Stimulated activated CD8-positive, alpha-beta memory T cell treated with anti-CD3 and anti-CD28 coated beads, Interleukin-4, amount 100 ng/mL, for 48 hours (primary cell): ENCODE results near the gene CDKAL1.
"Not testable (repeated sequence)": the region's sequence is repeated elsewhere in the genome, so short reads cannot be mapped to it uniquely, and the experiment has no call there.

Experiments used
- DNase-seq: peaks from one replicate; pipeline ENCODE4 v3.0.0-alpha.2; 2020

CDKAL1 gene

GRCh38 chr6:20599302-20600051, 65.2 kb downstream of the CDKAL1 start:
- DNase-seq: no peak

GRCh38 chr6:20600831-20601230, 66.6 kb downstream of the CDKAL1 start:
- no peak for DNase-seq

GRCh38 chr6:20604159-20604558, 69.9 kb downstream of the CDKAL1 start:
- DNase-seq: no peak

GRCh38 chr6:20605061-20605460, 70.8 kb downstream of the CDKAL1 start:
- DNase-seq: no peak

GRCh38 chr6:20605581-20605980, 71.3 kb downstream of the CDKAL1 start:
- no peak for DNase-seq

DNA sequence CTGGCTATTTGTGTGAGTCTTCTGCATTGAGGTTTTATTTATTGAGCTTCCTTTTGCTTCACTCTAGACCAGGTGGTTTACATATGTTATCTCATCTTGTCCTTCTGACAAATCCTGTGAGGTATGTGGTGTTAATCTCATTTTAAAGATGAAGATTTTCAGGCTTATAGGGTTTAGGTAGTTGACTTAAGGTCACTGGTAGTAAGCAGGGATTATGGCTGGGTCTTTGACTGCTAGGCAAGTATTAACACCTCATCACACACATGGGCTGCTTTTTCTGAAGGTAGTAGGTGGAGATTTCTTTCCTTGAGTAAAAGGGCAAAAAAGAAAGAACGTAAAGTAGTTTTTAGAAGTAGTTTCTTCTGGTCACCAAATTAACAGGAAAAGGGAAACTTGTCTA, 72.6 kb downstream of the CDKAL1 start:
- no peak for DNase-seq

DNA sequence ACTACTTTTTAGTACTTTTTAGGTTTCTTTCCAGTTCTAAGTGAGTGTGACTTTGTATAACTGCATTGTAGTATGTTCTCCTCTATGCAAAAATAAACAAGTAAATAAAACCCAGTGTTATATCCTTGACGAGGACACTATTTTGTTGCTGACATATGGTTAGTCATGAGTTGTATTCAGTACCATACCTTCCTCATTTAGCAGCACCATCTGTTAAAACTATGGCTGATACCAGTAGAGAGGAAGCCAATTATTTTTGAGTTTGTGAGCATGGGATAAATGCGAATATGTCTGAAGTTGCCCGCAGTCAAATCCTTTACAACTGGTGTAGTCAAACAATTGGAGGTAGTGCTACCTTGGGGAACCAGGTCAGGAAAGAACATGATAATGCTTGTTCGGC, 74.1 kb downstream of the CDKAL1 start:
- no peak for DNase-seq

DNA sequence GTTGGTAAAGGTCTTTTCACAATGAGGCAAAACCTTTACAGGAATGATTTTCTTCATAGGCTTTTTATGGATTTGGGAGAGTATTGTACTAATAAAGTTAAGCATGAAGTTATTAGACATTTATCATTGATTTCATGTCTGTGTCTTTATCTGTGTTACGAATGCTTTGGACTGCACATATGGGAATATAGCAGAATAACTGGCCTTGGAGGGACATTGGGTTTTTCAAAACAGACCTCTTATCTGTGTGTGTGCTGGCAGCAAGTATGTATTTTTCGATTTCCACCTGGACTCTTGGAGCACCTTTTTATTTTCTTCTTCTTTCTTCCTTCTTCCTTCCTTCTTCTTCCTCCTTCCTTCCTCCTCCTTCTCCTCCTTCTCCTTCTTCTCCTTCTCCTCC, 74.6 kb downstream of the CDKAL1 start:
- no peak for DNase-seq

DNA sequence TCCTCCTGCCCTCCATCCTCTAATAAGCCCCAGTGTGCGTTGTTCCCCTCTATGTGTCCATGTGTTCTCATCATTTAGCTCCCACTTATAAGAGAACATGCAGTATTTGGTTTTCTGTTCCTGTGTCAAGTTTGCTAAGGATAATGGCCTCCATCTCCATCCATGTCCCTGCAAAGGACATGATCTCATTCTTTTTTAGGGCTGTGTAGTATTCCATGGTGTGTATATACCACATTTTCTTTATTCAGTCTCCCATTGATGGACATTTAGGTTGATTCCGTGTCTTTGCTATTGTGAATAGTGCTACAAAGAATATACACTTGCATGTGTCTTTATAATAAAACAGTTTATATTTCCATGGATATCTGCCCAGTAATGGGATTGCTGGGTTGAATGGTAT, 75.7 kb downstream of the CDKAL1 start:
- DNase-seq: not testable (repeated sequence)

DNA sequence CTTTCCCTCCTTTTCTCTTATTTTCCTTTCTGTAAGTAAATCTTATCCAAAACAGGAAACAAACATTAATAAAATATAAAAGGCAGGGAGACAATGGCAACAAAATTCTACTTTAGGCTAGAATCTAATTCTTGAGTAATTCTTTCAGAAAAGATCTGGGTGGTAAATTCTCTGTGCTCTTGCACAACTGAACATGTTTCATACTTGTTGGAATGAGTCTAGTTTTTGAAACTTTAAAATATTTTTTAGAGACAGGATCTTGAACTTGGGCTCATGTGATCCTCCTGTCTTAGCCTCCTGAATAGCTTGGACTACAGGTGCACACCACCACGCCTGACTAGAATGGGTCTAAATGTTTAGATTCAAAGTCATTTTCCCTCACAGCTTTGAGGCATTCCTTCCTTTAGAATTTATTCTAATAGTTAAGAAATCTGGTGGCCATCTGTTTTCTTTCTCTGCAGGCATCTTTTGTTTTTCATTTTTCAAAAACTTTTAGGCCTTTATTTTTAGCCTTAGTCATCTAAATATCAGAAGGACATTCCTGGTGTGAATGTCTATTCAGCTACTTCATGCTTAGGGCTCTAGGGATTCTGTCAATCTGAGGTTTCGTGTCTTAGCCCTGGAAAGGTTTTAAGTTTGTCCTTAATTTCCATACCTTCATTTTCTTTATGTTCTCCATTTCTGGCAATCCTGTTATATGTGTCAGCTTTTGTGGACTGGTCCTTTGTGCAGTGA, 76.5 kb downstream of the CDKAL1 start:
- no peak for DNase-seq

- DNase-seq: not testable (repeated sequence)
Observed at GRCh38 chr6:20617537-20617936, 83.3 kb downstream of the CDKAL1 start.

DNA sequence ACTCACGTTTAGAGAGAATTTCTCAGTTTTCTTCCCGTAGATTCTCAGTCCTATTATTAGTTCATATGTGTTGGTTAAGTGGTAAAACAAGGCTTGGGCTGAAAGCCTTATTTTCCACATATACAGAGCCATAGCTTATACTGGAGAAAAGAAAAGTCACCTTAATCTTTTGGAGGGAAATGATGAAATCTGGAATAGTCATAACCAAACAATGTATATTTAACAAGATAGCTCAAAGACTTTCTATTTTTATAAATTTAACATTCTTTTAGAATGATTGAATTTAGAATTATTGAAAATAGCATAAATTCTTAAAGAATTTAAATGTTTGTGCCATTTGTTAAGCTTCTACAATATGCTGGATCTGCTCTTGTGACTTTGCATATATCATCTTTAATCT, 85.8 kb downstream of the CDKAL1 start:
- DNase-seq: no peak

DNA sequence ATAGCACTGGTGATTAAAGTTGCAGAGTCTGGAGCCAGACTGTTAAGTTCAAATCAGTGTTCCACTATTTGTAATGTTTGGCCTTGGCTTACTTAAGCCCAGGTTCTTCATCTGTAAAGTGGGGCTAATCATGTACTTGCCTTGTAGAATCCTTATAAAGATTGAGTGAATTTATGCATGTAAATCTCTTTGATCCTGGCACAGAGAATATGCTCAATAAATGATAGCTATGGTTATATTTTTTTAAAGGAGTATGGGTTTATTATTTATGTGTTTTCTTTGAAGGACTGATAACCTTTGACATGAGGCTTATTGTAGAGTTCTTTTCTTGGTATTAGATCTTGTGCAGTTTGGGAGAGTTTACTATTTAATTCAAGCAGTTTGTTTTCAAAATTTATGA, 89.5 kb downstream of the CDKAL1 start:
- DNase-seq: no peak

DNA sequence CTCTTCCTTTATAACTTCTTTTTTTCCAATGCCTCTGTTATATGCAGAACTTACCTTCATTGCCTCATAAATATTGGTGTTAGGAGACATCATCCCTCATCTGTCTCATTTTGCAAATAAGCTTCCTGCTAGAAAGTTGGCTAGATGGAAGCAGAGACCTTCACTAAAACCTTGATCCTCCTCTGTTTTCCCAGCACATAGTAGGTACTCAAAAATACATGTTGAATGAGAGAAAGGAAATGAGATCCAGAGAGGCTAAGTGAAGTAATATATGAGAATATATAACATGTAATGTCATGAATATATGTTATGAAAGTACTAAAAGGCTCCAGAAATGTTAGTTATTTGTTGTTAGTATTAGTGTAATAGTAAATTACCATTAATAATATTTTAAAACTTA, 91.9 kb downstream of the CDKAL1 start:
- no peak for DNase-seq

- DNase-seq: no peak
Observed at GRCh38 chr6:20629509-20629908, 95.3 kb downstream of the CDKAL1 start.

- no peak for DNase-seq
Observed at GRCh38 chr6:20630136-20630535, 95.9 kb downstream of the CDKAL1 start.

DNA sequence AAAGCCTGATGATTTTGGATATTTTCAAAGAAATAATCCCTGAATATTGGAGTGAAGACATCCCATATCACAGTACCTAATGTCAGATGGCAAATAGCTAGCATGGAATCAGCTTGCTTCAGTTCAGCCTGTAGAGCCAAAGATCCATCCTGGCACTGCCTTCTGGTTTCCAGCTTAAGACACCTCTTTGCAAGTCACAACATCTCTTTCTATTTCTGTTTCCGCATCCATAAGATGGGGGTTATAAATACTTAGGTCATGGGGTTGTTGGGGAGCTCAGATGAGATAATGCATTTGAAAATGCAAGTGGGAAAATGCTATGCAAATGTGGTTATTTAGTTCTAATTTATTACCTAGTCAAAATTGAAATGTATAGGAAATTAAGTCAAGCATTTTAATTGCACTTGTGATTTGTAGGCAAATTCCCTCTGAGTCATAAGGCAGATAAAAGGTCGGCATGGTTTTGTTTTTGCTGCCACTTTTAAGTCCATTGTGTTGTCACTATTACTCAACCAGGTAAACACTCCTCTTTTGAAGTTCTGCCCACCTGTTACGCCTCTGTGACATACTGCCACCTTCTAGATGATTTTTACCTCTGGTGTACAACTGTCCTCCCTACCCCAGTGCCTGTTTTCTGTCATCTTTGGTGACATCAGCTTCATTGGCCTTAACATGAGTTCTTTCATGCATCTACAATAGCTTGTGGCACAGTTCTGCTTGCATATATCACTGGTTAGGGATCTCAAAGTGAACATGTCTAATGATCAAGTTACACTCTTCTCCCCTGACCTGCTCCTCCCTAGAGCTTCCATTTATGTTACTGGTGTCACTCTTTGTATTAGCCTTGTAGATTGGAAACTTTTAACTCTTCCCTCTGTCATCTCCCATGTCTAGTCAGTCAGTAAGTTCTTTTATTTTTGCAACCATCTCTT, 96.6 kb downstream of the CDKAL1 start:
- DNase-seq: no peak

- DNase-seq: no peak
Observed at GRCh38 chr6:20631549-20631924, 97.3 kb downstream of the CDKAL1 start.

- no peak for DNase-seq
Observed at GRCh38 chr6:20632696-20633095, 98.4 kb downstream of the CDKAL1 start.

DNA sequence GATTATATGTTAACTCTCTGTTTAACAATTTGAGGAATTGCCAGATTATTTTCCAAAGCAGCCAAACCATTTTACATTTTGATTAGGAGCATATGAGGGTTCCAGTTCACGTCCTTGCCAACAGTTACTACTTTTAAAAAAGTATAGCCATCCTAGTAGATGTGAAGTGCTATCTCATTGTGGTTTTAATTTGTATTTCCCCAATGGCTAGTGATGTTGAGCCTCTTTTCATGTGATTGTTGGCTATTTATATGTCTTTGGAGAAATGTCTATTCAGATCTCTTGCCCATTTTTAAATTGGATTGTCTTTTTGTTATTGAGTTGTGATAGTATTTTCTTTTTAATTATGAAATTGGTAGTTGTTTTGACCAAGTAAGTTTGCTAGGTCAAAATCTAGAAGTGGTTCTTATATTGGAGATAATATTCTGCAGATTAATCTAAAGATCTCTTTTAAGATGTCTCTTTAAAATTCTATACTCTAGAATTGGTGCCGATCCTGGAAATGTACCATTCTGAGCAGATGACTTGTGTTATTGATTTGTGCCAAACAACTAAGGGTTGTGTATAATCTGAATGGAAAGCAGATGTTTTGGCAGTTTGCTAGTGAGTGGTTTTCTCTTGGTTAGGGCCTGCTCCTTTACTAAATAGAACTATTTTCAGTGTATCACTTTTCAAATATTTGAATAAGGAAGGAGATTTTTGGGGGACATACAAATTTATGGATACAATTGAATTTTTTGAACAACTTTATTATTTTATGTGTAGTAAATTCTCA, 99.5 kb downstream of the CDKAL1 start:
- DNase-seq: no peak

DNA sequence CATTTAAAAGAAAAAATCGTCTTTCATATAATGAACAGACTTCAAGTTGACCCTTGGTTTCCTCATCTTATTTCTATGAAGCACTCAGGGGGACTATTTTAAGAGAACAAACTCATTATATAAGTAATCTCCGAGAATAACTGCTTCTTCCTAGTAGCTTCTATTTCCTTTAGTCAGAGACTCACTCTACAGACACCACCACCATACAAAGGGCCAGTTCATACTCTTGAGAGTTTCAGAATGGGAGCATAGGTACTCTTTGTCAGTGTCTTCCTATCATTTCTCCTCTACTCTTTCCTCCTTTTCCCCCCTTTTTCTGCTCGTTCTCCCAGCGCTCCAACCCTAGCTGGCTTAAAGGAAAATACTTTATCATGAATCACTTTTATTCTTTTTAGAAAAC, 104.9 kb downstream of the CDKAL1 start:
- no peak for DNase-seq

DNA sequence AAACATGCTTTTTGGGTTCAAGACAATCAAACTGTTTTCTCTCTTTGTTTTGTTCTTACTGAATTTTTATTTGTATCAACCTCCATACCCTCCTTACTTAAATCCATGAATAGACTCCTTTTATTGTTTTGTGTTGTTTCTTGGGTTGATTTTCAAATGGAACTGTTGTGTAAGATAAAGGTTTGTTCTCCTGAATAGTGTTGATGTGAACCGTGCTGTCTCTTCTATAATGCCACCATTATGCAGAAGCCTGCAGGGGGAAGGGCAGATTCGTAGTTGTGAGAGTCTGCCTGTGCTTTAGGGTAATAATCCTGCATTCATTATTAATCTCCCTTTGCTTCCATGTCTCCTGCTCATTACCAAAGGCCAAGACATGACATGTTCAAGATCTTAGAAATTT, 105.9 kb downstream of the CDKAL1 start:
- no peak for DNase-seq

- no peak for DNase-seq
Observed at GRCh38 chr6:20642441-20642840, 108.2 kb downstream of the CDKAL1 start.
